Measurements from ENCODE around the gene JADE3.

Gene JADE3

DNA sequence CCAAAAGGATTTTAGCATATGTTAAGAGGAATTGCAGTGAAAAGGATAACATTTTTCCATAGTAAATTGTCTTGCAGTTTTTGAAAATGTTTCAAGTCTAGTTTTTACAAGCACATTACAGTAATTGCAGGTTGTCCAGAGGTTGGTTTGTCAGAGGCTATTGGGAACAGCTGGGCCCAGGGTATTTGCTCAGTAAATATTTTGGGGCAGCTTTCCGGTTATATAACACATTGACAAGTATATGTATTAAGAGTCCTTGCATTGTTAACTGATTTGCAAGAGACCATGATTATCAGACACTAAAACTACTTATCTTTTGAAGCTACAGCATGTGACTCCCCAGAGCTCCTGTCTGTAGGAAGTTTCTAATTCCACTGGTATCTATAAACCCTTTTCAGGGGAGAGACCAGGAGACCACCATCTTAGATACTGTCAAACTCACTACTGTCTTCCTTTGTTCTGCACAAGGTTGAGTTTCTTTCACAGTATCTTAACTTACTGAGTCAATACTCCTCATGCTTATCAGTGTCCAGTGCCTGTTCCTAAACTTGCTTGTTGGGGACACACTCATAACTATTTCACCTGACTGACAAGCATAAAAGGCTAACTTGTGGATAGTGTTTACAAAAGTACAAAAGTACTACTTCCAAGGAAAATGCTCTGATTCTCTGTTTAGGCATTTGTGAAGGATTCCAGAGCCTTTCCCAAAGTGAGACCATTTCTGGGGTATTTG, 147.1 kb downstream of the JADE3 start:
- Mint-ChIP-seq H3K36me3 (no peaks in the 10 kb centered on the region), H3K4me1 (no peaks in the 10 kb centered on the region), H3K4me3 (no peak overlapping the region), H3K9me3 (no peaks in the 10 kb centered on the region), H3K27ac (no peak overlapping the region), H3K27me3 (no peaks in the 10 kb centered on the region)

DNA sequence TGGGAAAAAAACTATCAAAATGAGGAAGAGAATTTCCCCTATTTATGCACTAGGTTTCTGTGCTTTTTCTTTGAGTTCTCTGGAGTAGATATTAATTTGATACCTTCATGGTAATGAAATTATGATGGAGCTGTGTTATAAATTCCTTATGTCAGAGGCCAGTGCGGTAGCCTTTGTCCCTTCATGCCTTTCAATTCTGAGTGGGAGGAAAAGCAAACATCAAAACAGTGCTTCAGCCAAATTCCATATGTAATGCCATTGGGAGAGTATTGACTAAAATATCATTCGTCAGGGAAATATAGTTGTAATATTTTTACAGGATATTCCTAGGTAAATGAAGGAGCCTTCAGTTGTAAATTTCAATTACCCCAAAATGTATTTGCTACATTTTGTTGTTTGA, 148.5 kb downstream of the JADE3 start:
- Mint-ChIP-seq H3K4me1 (no peaks in the 10 kb centered on the region), H3K9me3 (no peaks in the 10 kb centered on the region), H3K4me3 (no peak overlapping the region), H3K36me3 (no peaks in the 10 kb centered on the region), H3K27ac (no peak overlapping the region), H3K27me3 (no peaks in the 10 kb centered on the region)

DNA sequence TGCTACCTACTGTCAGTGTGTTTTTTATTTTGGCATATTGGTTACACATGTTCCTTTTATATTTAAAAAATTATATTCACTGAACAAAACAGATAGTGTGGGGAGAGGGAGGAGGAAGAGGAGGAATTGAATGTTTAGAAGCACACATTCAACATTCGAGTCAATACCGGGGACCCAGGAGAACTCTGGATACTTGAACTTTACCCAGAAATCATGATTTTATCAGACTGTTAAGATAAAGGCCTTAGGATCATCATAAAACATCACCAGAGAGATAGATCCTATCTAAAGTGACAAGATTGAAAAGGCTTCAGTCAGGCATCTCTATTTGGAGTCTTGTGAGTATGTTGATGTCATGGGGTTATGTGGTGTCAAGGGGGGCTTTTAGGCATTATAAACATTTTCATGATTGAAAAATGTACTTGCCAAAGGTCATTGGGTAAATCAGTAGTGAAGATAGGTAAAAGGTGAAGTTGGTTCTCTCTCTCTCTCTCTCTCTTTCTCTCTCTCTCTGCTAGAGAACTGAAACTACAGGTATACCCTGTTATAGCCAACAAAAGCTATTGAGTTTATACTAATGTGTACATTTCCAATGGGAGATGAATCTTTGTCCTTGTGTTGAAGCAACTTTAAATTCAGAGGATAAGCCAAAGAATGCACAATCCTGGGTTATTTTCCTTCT, 149.2 kb downstream of the JADE3 start:
- Mint-ChIP-seq H3K36me3 (no peaks in the 10 kb centered on the region), H3K9me3 (no peaks in the 10 kb centered on the region), H3K4me1 (no peaks in the 10 kb centered on the region), H3K27me3 (no peaks in the 10 kb centered on the region), H3K27ac (no peak overlapping the region), H3K4me3 (no peak overlapping the region)

DNA sequence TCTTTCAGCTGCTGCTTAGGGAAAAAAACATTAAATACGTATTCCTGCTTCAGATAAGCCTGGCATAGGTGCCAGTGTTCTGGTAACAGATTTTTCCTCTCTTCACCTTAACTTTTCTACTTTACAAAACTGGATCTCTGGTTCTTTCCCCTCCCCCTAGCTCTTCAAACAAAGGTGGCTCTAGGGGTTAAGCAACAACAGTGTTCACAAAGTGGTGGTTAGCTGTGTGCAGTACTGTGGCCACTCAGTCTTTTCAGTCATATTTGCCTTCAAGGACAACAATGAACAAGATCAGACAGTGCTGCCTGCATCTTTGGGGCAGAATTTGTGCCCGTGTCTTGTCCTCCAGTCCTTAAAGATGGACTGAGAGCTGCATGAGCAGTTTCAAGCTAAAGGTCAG, 151.0 kb downstream of the JADE3 start:
- no peaks in the 10 kb centered on the region for H3K4me1 Mint-ChIP-seq
- no peak overlapping the region for H3K27ac Mint-ChIP-seq
- H3K4me3 Mint-ChIP-seq: no peak overlapping the region
- no peaks in the 10 kb centered on the region for H3K36me3 Mint-ChIP-seq
- H3K9me3 Mint-ChIP-seq: no peaks in the 10 kb centered on the region
- no peaks in the 10 kb centered on the region for H3K27me3 Mint-ChIP-seq

DNA sequence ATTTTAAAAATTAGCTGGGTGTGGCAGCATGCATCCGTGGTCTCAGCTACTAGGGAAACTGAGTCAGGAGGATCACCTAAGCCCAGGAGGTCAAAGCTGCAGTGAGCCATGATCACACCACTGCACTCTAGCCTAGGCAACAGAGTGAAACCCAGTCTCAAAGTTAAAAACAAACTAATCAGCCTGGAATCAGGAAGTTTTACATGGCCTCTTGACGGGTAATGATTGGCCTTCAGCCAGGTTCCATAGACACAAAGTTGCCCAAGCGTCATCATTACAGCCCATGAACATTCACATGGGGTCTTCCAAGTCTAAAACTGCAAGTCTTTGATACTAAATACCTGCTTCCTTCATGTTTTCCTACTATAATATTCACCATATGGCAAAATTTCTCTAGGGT, 156.0 kb downstream of the JADE3 start:
- no peaks in the 10 kb centered on the region for H3K4me1 Mint-ChIP-seq
- no peaks in the 10 kb centered on the region for H3K36me3 Mint-ChIP-seq
- H3K27me3 Mint-ChIP-seq: no peaks in the 10 kb centered on the region
- no peaks in the 10 kb centered on the region for H3K9me3 Mint-ChIP-seq
- H3K4me3 Mint-ChIP-seq: no peak overlapping the region
- H3K27ac Mint-ChIP-seq: no peak overlapping the region

DNA sequence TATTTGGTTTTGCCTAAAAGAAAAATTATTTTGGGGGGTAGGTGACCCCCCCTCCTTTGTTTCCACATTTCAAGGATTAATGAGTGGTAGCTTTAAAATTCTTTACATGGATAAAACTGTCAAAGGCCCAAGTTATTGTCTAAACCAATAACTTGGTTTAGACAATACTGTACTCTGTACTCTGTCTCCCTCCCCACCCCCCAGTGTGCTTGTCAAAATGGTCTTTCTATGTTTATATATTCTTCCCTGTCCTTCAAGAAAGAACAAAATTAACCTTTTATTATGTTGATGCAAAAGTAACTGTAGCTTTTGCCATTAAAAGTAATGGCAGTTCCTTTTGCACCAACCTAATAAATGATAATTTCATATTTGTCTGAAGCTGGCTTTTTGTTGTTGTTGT, 156.5 kb downstream of the JADE3 start:
- H3K9me3 Mint-ChIP-seq: no peaks in the 10 kb centered on the region
- no peaks in the 10 kb centered on the region for H3K4me1 Mint-ChIP-seq
- H3K4me3 Mint-ChIP-seq: no peak overlapping the region
- no peak overlapping the region for H3K27ac Mint-ChIP-seq
- no peaks in the 10 kb centered on the region for H3K36me3 Mint-ChIP-seq
- H3K27me3 Mint-ChIP-seq: no peaks in the 10 kb centered on the region

DNA sequence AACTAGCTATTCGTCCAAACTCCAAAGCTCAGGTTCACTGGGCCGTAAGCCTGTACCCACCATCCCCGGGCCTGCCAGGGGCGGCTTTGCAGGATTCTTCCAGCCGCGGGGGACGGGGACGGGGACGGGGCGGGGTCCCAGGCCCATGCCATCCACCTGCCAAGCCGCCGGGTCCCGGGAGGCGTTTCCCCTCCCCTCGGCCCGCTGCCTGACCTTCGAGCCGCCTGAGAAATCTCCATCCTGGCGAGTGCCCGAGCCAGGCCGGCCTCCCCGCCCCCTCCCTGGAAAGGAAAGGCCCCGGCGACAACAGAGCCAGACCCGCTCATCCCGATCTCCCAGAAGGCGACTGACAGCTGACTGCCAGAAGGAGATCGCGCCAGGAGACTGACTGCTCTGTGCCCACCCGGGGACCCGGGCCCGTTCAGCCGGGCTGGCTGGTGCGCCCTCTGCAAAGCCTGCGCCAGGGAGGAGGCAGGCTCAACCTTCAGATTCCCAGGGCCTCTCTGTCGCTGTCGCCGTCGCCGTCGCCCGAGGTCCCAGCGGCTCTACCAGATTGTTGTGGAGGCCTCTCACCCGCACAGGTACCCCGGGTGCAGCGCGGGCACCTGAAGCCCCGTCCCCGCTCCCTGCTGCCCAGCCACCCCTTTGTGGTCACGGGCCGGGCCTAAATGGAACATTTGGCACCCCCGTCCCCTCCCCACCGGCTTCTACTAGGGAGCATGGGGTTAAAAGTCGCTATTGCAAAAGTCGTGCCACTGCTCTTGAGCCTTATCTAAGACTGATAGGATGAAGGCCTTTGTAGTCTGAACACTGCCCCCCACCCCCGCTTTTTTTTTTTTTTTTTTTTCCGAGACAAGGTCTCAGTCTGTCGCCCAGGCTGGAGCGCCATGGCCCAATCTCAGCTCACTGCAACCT, 166.2 kb downstream of the JADE3 start, which contains the start of gene RGN:
RGN (plus strand) TSS at position 315 of the 915 bp plus-strand sequence. CDS start 2,702 bp downstream, outside the sequence.
- Mint-ChIP-seq H3K27ac (no peak within 1 kb of the TSS), H3K4me3 (no peak within 1 kb of the TSS), H3K4me1 (no peaks in the 10 kb centered on the region), H3K9me3 (no peaks in the 10 kb centered on the region), H3K36me3 (no peaks in the 10 kb centered on the region), H3K27me3 (no peaks in the 10 kb centered on the region)

DNA sequence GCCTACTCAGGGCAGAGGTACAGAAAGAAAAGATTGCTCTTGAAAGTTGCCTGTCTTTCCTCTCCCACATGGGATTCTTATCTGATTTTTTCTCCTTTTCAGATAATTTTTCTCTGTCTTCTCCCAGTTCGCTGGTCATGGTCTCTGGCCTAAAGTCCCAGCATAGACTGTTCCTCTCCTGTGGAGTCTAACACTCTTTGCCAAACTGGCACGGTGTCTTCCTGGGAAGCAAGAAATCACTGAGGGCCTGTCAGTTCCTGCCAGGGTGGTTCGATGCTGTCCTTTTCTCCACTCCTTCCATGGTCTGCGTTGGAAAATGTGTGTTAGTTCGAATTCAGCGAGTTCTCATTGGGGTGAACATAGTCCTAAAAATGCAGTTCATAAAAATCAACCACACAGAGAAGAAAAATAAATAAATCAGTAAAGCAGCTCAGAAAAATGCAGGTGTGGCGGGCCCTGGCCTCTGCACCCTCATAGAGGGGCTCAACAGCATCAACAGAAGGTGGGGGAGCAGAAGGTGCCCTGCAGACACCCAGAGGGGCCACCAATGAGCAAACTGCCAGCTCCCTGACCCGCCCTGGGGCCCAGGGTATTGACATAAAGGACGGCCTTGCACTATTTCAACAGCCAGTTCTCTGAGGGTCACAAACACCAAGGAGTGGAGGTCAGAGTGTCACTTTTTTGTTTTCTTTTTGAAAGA, 168.1 kb downstream of the JADE3 start:
- H3K9me3 Mint-ChIP-seq: no peaks in the 10 kb centered on the region
- H3K27ac Mint-ChIP-seq: no peak overlapping the region
- H3K36me3 Mint-ChIP-seq: no peaks in the 10 kb centered on the region

DNA sequence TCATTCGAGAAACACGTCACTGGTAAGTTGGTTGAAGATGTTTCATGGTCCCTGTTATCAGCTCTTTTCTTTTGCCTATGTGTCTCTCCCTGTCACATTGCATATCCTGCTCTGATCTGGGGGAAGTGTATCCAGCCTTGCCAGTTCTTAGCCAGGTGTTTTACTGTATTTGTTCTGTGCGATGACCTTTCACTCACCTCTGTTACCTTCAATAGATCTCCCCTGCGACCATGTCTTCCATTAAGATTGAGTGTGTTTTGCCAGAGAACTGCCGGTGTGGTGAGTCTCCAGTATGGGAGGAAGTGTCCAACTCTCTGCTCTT, 168.7 kb downstream of the JADE3 start:
- no peak overlapping the region for H3K4me3 Mint-ChIP-seq
- no peaks in the 10 kb centered on the region for H3K9me3 Mint-ChIP-seq
- H3K27ac Mint-ChIP-seq: no peak overlapping the region
- no peaks in the 10 kb centered on the region for H3K36me3 Mint-ChIP-seq
- no peaks in the 10 kb centered on the region for H3K27me3 Mint-ChIP-seq
- H3K4me1 Mint-ChIP-seq: no peaks in the 10 kb centered on the region

More for the DNA sequence above, 168.1 kb downstream of the JADE3 start:
- Mint-ChIP-seq H3K4me3 (no peak overlapping the region), H3K4me1 (no peaks in the 10 kb centered on the region), H3K27me3 (no peaks in the 10 kb centered on the region)

DNA sequence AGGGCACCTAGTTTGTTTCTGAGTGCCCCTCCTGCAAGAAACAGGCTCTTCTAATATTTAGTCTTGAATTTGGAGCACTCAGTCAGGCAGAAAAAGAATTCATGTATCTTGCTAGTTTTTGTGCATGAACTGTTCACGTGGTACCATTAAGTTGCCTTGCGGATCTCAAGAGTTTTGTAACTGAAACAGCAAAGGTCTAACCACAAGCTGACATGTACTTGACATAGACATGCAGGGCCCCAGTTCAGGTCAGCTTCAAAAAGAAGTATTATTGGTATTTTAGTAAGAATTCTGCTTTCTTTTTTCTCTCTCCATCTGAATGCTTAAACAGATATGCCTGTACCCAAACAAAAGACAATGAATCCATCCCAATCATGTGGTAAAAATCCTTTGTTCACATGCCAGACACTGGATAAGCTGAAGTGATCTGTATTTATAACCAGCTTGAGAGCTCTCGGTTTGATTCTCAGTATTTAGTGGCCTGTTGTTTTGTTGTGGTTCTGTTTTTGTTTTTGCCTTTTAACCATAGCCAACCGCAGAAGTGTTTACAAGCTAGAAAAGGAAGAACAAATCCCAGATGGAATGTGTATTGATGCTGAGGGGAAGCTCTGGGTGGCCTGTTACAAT, 179.0 kb downstream of the JADE3 start:
- H3K4me1 Mint-ChIP-seq: peaks cover 15% of the 10 kb centered on the region
- no peaks in the 10 kb centered on the region for H3K36me3 Mint-ChIP-seq
- no peaks in the 10 kb centered on the region for H3K9me3 Mint-ChIP-seq
- H3K4me3 Mint-ChIP-seq: no peak overlapping the region
- no peaks in the 10 kb centered on the region for H3K27me3 Mint-ChIP-seq
- no peak overlapping the region for H3K27ac Mint-ChIP-seq

DNA sequence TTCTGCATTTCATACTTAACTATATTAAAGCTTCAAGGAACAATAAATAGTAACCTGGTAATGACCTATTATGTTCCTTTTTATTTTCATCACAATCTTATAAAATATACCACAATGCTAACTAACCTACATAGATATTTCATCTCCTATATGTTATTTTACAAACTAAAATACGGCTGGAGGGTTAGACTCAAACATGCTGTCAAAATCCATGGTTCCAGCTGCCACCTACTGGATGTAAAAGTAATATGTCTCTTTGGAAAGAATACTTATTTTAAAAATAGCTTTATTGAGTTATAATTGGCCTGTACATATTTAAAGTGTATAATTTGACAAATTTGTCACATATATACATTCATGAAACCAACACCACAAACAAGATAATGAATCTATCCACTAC, 181.0 kb downstream of the JADE3 start:
- Mint-ChIP-seq H3K27ac (no peak overlapping the region), H3K27me3 (no peaks in the 10 kb centered on the region), H3K36me3 (no peaks in the 10 kb centered on the region), H3K9me3 (no peaks in the 10 kb centered on the region), H3K4me1 (peaks cover 15% of the 10 kb centered on the region), H3K4me3 (no peak overlapping the region)

DNA sequence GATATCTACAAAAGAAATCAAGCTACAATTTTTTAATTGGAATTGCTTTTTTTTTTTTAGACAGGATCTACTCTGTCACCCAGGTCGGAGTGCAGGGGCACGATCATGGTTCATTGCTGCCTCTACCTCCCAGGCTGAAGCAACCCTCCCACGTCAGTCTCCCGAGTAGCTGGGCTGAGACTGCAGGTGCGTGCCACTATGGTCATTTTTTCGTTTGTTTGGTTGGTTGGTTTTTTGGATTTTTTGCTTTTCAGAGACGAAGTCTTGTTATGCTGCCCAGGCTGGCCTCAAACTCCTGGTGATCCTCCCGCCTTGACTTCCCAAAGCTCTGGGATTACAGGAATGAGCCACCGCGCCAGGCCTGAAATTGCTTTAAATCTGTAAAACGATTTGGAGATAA, 181.6 kb downstream of the JADE3 start:
- Mint-ChIP-seq H3K4me1 (peaks cover 15% of the 10 kb centered on the region), H3K9me3 (no peaks in the 10 kb centered on the region), H3K36me3 (no peaks in the 10 kb centered on the region), H3K27ac (no peak overlapping the region), H3K27me3 (no peaks in the 10 kb centered on the region), H3K4me3 (no peak overlapping the region)

DNA sequence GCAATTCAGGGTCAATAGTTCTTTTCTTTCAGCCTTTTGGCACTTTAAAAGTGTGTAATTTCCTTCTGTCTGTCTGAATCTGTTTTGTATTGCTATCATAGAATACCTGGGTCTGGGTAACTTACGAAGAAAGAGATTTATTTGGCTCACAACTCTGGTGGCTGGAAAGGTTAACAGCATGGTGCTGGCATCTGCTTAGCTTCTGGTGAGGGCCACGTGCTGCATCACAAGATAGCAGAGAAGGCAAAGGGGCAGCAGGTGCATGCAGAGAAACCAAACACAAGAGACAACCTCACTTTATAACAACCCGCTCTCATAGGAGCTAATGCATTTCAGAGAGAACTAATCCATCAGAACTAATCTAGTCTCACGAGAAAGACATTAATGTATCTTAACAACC, 184.8 kb downstream of the JADE3 start:
- H3K27me3 Mint-ChIP-seq: no peaks in the 10 kb centered on the region
- H3K36me3 Mint-ChIP-seq: no peaks in the 10 kb centered on the region

DNA sequence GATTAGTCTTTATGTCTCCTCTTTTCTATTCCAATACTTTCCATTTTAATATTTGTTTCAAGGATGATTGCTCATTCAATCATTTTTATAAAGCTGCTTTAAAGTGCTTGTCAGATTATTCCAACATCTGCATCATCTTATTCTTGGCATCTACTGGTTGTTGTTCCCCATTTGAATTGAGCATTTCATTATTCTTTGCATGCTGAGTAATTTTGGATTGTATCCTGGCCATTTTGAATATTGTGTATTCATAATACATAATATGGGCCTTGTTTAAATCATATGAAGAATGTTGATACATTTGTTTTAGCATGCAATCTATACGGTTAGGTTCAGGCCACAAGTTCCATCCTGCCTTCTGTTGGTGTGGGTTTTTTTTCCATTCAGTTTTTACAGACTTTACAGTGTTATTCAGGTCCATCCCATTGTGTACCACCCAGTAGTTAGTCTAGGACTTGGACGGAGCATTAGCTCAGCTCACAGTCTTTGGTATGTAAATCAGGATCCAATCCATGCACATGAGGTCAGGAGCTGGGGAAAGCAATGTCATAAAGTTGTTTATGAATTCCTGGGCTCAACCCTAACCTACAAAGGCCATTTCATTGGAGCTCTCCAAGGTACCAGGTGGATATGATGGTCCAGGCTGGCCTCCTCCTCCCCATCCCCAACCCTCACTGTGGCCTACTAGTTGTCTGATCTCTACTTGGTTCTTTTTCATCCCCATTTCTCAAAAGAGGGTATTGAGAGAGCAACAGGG, 186.3 kb downstream of the JADE3 start:
- H3K36me3 Mint-ChIP-seq: no peaks in the 10 kb centered on the region
- H3K4me1 Mint-ChIP-seq: no peaks in the 10 kb centered on the region
- H3K27ac Mint-ChIP-seq: no peak overlapping the region
- no peaks in the 10 kb centered on the region for H3K9me3 Mint-ChIP-seq
- no peaks in the 10 kb centered on the region for H3K27me3 Mint-ChIP-seq
- H3K4me3 Mint-ChIP-seq: no peak overlapping the region

More for the DNA sequence above, 184.8 kb downstream of the JADE3 start:
- no peaks in the 10 kb centered on the region for H3K4me1 Mint-ChIP-seq
- no peak overlapping the region for H3K4me3 Mint-ChIP-seq
- no peak overlapping the region for H3K27ac Mint-ChIP-seq
- no peaks in the 10 kb centered on the region for H3K9me3 Mint-ChIP-seq
